CD4-positive, alpha-beta T cell treated with Interleukin-6 at 100 ng/mL for 8 hours (primary cell): ENCODE data around the gene ZGLP1.
"Not testable (repeated sequence)": the region's sequence is repeated elsewhere in the genome, so short reads cannot be mapped to it uniquely, and the experiment has no call there.

Experiments used
- DNase-seq: peaks from one replicate; pipeline ENCODE4 v3.0.0-alpha.2; 2020; ENCODE audit warnings: mixed read lengths, low spot score

ZGLP1 gene

DNA sequence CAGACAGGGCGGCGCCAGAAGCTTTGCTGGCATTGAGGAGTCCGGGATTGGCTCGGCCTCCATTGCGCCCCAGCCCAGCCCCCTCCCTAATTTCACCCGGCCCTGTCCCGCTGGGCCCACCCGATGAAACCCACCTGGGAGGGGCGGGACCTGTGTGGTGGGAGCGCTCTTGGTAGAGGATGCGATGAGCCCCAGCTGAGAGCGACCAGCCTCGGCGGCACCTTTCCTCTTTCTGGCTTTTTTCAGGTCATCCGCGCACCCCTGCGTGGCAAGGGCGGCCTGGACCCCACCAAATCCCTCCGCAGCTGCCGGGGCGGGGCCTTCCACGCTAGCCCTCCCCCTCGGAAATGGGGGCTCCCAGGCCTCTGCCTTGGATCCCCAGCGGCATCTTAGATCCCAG is at the start of gene ZGLP1:
ZGLP1 (minus strand) TSS at position 393 of the 400 bp plus-strand sequence.
- DNase-seq, result no peak

DNA sequence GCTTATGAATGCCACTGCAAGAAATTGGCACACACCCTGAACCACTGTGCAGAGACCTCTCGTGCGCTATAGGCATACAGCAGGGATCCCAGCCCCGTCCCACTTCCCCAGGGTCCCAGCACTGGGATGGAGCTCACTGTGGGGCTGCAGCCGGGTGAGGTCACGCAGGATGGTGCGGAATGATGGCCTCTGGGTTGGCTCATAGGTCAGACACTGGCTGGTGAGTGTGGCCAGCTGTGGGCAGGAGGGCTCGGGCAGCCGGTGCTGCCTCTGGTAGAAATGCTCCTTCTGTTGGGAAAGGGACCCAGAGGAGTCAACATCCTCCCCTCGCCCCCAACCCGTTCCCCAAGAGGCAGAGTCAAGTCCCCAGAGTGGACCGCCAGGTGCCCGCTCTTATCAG is 46.8 kb upstream of the ZGLP1 start:
- DNase-seq, result no peak

DNA sequence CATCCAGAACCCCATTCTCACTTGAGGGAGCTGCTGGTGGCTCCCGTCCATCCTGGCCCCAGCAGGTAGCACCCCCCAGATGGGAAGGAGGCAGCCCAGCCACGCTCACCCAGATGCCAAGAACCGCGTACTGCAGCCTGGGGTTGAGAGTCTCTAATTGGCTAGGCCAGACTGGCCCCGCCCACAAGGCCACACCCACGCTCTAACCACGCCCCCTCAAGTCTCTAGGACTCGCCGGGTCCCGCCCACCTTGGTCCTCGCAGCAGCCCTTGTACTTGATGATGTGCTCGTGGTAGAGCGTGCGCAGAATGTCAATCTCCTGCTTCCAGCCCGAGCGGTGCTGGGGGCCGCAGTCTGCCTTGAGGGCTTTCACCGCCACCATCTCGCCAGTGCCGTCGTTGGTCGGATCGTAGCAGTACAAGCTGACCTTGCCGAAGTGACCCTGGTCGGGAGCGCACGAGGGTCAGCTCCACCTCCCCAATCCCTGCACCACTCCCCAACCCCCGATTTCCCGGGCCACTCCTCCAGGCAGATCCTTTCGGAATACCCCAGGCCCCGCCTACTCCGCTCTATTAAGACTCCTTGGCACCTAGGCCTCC is 44.3 kb upstream of the ZGLP1 start:
- DNase-seq, result no peak

DNA sequence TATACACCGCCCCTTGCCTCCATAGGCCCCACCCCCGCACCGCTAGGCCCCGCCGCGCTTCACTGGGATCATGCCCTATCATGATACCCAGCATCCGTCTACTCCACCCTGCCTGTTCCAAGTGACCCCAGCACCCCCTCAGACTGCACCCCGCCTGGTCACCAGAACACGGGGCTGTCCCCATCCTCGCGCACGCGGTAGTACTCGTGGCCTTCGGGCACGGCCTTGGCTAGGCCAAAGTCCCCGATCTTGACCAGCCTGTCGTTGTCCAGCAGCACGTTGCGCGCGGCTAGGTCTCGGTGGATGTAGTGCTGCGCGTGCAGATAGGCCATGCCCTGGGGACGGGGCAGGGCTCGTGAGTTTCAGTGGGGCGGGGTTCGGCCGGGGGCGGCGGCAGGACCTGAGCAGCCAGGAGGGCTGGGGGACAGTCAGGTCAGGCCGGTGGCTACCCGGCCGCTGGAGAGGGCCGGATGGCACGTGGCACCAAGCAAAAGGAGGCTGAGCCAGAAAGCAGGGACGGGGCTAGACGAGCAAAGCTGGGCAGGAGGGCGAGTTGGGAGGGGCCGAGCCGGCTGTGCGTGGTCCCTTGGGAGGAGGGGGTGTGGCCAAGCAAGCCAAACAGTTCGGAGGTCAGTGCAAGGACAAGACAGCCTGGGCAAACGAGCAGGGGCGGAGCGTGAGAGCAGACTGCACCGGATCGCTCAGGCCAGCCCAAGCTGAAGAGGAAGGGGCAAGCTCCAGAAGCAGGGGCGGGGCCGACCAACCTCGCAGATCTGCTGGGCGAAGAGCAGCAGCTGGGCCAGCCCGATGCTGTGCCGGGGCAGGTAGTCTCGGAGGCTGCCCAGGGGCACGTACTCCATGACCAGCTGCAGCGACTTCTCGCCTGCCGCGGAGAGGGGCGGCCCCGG is 43.4 kb upstream of the ZGLP1 start:
- DNase-seq, result no peak

DNA sequence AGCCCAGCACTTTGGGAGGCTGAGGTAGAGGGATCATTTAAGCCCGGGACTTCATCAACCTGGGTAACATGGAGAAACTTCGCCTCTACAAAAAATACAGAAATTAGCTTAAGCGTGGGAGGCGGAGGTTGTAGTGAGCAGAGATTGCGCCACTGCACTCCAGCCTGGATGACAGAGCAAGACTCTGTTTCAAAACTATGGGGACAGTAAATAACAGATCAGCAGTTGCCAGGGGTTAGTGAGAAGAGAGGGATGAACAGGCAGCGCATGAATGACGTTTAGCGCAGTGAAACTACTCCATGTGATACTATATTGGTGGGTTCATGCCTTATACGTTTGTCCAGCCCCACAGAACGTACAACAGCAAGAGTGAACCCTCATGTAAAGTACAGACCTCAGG is 36.9 kb upstream of the ZGLP1 start:
- DNase-seq, result no peak

DNA sequence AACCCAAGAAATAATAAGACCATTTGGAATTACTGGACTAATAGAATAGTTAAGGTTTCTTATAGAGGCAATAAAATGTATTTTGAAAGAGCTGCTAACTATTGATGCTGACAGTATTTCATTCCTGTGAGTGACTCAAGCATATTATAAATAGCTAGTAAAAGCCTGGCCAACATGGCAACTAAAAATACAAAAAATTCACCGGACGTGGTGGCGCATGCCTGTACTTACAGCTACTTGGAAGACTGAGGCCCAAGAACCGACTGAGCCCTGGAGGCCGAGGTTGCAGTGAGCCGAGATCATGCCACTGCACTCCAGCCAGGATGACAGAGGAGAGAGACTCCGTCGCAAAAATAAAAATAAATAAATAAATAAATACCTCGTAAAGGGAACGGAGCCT is 35.2 kb upstream of the ZGLP1 start:
- DNase-seq, result no peak

DNA sequence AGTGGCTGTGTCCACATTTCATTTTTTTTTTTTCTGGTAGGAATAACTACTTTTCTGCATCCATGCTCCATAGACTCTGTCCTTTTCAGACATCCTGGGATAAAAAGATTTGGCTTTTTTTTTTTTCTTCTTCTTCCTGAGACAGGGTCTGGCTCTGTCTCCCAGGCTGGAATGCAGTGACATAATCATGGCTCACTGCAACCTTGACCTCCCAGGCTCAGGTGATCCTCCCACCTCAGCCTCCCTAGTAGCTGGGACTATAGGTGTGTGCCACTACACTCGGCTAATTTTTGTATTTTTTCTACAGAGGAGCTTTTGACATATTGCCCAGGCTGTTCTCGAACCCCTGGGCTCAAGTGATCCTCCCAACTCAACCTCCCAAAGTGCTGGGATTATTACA is 33.9 kb upstream of the ZGLP1 start:
- DNase-seq, result no peak

DNA sequence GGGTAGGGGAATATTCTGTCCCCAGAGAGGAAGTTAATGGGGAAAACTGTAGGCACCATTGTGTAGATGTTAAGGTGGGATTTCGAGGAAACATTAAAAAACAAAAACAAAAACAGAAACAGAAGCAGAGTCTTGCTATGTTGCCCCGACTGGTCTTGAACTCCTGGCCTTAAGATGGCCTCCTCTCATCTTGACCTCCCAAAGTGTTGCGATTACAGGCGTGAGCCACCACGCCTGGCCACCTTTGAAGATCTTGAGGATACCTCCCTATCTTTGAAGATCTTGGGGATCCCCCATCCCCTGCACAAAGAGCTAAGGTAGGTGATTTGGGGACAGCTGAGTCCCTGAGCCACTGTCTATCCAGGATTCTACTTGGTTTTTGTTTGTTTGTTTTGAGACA is 30.4 kb upstream of the ZGLP1 start:
- no peak for DNase-seq

DNA sequence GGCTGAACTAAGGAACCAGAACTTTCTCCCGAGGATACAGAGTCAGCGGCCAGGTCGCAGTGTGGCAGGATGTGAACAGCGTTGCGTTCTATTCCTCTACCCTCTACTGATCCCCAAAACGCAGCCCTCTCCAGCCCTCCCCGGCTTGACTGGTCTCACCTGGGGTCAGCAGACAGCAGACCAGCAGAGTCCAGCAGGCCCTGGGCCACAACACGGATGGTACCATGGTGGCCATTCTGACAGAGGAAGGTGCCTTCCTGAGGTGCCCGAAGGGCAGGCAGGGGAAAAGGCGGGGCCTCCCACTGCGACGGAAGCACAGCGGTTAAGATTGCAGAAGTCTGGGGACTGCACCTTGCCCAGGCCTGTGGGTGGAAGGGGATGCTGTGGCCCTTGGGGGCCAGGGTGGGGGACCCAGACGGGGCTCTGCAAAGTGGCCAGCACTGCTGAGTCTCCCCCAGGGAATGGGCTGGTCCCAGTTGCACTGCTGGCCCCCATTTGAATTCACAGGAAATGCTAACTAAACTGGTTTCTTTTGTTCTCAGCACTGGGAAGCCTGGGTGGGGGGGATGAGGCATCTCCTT is 29.9 kb upstream of the ZGLP1 start, which contains the start of gene ICAM3:
ICAM3 (minus strand) TSS at position 245 of the 581 bp plus-strand sequence; CDS start at position 235, 10 bp downstream.
- DNase-seq, result peak; percentile 69

DNA sequence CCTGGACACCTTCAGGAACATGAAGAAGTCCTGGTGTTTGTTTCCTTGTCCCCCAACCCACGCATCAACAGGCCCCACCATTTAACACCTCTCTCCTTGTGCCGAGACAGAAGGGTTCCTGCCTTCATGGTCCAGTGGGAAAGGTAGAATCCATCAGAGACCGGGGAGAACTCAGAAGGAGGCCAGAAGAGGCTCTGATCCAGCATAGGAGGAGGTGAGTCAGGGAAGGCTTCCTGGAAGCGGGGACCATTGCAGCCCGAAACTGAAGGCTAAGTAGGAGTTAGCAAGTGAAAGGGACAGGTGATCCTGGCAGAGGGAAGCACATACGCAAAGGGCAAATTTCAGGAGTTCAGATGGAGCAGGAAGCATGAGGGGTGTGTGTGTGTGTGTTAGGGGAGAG is 29.3 kb upstream of the ZGLP1 start:
- DNase-seq, result no peak

DNA sequence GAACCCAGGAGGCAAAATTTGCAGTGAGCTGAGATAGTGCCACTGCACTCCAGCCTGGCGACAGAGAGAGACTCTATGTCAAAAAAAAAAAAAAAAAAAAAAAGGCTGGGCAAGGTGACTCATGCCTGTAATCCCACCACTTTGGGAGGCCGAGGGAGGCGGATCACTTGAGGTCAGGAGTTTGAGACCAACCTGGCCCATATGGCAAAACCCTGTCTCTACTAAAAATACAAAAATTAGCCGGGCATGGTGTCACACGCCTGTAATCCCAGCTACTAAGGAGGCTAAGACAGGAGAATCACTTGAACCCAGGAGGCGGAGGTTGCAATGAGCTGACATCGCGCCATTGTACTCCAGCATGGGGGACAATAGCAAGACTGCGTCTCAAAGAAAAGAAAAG is 27.1 kb upstream of the ZGLP1 start:
- DNase-seq, result not testable (repeated sequence)

DNA sequence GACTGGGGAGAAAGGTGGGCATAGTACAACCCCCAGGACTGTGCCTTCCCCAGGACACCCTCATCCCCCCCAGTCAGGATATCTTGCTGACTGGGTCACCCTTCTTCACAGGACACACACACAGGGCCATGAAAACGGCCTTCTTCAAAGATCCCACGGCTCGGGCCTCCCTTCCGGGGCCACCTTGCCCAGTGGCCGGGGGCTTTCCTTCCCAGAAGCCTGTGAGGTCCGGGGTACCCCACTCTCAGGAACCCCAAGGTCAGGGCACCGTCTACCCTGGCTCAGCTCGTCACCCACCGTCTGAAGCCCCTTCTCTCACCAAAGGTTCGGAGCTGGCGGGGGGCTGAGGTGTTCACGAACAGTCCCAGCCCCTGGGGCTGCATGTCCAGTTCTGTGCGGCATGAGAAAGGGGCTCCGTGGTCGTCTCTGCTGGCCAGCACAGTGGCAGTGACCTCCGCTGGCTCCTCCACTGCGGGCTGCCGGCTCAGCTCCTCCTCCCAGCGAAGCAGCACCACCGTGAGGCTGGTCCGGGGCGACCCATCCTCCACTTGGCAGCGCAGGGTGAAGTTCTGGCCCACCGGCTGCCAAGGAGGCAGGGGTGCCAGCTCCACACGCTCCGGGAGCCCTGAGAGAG is 25.9 kb upstream of the ZGLP1 start:
- DNase-seq, result no peak

DNA sequence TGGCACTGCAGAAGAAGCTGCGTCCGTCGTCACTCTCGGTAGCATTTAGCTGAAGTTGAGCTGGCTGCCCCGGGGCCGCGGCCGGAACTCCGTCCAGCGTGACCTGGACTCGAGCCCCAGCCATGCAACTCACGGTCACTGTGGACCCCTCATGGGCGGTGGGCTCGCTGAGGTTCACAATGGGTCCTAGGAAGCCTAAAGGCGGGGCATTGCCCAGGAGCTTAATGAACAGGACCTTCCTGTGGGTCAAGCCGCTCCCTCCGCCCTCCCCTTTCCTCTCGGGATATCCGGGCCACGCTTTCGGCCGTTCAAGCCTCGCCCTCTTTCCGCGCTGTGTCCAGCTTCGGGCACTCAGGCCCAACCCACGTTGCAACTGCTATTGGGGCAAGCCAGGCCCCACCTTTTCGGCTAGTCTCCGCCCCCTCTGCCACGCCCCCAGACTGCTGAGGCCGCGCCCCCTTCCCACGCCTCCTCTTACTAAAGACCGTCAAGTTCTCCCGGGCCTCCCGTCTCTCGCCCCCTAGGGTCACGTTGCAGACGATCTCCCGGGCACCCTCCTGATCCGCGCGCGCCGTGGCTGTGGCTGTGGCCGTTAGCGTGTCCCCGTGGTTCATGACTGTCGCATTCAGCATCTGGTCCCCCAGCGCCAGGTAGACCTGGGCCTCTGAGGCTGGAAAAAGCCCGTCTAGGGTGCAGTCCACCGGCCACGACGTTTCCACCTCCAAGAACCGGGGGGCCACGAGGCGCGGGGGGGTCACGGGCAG is 25.2 kb upstream of the ZGLP1 start:
- DNase-seq, result no peak

DNA sequence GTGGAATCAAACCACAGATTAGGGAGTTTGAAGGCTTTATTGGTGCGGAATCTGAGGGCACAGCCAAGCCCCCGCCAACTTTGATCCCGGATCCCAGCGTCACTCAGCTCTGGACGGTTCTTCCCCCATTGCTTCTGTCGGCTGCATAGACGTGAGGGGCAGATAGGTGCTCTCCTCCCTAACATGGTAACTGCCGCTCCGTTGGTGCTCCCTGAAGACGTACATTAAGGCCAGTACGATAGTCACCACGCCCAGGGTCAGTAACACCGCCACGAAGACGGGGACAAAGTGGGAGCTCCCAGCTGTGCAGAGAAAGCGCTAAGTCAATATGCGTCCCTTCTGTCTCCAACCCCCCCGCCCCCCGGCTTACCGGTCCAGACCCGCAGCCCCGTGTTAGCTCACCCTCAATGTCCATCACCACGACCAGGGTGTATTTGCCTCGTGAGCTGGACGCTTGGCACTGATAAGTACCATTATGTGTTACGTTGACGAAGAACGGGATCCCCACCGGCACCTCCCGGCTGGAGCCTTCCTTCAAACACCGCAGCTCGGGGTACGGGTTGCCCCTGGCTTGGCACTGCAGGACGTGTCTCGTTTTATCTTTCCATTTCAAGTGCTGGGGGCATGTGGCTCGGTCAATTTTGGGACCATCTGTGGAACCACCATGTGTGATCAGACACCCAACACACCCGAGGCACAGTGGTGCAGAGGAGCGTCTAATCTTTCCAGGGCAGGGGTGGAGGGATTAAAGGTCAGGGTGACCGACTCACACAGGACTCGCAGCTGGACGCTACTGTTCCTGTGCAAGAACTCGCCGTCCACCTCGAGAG is 24.4 kb upstream of the ZGLP1 start:
- no peak for DNase-seq

DNA sequence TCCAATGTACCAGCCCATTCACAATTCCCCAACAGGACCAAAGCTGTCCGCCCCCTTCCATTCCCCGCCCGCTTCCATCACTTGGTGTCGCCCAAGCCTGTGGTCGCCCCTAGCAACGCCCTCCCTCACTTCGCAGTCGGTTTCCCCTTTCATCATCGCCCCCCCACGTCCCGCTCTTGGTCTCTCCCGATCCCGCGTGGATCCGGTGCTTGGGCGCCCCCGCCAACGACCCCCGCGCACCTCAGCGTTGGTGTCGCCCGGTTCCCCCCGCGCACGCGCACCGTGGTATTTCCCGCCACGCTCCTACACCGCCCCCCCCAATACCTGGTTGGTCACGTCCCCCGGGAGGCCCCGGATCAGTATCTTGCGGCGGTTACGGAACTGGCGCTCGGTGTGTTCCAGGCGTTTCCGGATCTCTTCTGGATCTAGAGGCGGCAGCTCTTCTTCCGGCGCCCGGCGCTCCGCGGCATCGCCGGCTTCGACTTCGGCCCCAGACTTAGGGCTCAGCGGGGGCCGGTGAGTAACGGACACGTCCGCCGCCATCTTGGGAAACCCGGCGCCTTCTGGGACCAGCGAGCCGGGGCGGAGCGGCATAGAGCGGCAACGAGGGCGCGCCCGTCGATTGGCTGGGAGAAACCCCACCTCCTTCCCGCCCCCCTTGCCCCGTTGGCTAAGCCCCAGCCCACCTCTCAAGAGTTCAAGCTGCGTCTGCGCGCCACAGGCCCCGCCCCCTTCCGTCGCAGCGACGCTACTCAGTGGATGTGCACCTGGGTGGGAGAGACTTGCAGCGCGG is 23.5 kb upstream of the ZGLP1 start, which contains the start of gene RAVER1:
RAVER1 (minus strand) TSS at position 565 of the 793 bp plus-strand sequence; CDS start at position 543, 22 bp downstream.
- DNase-seq, result peak; percentile 98

DNA sequence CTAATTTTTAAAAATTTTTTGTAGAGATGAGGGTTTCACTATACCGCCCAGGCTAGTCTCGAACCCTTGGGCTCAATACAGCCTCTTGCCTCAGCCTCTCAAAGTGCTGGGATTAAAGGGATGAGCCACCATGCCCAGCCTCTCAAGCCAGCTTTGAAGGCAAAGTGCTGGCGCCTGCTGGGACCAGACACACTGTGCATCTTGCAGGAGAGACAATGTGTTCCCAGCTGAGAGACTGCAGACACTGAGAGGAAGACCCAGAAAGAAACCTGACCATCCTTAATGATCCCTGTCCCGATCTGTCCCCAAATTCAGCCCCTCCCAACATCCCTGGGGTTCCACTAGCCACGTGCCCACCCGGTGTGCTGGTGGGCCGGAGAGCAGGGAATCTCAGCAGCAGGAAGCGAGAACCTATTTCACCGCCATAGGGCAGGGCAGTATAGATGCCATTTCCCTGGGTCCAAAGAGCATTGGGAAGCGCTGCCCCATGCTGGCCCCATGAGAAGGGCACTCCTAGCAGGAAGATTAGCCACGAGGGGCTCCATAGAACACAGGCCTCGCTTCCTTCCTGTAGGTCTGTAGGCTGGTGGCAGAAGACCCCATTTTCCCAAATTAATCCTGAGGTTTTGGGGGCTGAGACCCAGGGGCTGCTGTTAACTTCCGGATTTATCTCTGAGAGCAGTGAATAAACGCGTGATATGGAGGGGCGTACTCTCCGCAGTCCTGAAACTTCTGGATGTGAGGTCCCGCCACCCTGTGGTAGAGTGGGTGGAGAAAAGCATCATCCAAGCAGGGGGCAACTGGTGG is 22.7 kb upstream of the ZGLP1 start:
- DNase-seq, result no peak

DNA sequence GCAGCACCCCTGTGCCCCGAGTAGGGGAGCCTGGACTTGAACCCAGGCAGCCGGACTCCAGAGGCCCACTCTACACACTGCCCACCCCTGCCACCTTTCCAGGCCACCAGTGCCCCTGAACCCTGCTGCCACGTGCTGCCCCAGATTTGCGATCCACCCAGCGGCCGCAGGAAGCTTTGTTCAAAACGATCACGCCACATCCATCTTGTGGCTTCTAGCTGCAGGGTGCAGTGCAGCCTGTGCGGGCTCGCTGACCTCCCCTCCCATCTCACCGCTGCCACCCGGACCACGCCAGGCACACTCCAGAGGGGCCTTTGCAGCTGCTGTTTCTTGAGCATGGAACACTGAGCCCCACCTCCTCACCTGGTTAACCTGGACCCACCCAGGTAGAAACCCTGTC is 19.9 kb upstream of the ZGLP1 start:
- no peak for DNase-seq

DNA sequence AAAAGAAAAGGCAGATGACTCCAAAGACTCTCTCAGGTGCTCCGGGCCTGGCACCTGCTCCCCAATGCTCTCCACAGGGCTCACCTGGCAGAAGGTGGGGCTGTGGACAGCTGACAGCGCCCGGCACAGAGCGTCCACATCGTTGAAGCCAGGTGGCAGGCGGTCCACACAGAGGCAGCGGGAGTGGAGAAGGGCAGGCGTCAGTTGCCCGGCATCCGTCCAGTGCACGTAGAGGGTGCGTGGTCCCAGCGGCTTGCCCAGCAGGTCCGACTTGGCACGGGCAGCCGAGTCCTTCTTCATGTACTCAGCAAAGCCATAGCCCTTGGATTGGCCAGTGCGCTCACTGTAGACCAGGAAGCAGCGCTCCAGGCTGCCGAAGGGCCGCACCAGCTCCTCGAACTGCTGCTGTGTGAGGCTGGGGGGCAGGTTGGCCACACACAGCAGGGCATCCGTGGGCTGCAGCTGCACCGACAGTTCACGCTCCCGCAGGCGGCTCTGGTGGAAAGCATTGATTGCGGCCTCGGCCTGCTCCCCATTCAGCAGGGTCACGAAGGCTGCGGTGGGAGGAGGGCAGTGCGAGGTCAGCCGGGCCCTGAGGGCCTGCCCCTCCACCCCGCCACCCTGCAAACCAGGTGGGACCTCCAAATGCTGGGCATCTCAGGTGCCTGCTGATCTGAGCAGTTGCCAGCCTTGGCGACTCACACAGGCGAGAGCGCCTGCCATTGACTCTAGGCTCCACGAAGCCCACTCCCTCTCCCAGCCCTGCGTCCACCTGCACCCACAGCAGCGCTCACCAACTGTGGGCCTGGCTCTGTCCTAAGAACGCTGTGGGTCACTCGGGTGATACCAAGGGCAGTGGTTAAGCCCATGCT is 19.2 kb upstream of the ZGLP1 start:
- DNase-seq, result no peak
